H9 (cell line): ENCODE data around the gene PCSK9. TPM values are rescaled to one million over a fixed set of nuclear protein-coding genes. Genes with fewer than 3 reads are reported as not detected.

Experiments used
- DNase-seq: peaks from one replicate; pipeline ENCODE4 v3.0.0-alpha.2; 2017
- H2AFZ ChIP-seq: one replicate; pipeline ENCODE4 v1.6.1; 2013; ENCODE audit warnings: mild to moderate bottlenecking, low read length, control low read depth, moderate library complexity
- H2AK5ac ChIP-seq: 2 replicates; pipeline ENCODE4 v1.6.1; 2013; ENCODE audit warnings: low read length, control low read depth, mixed read lengths; ENCODE audit not compliant: insufficient read length
- H2BK120ac ChIP-seq: one replicate; pipeline ENCODE4 v1.6.1; 2013; ENCODE audit warnings: low read depth, mild to moderate bottlenecking, low read length, control low read depth, inconsistent platforms; ENCODE audit not compliant: poor library complexity, severe bottlenecking
- H2BK12ac ChIP-seq: 2 replicates; pipeline ENCODE4 v1.6.1; 2013; ENCODE audit warnings: low read length, control low read depth, mixed read lengths, low read depth; ENCODE audit not compliant: insufficient read length
- H2BK15ac ChIP-seq: 2 replicates; pipeline ENCODE4 v1.6.1; 2013; ENCODE audit warnings: low read depth, low read length, control low read depth
- H2BK20ac ChIP-seq: one replicate; pipeline ENCODE4 v1.6.1; 2013; ENCODE audit warnings: low read depth, mild to moderate bottlenecking, low read length, control low read depth, inconsistent platforms; ENCODE audit not compliant: poor library complexity, severe bottlenecking
- H2BK5ac ChIP-seq: 2 replicates; pipeline ENCODE4 v1.6.1; 2013; ENCODE audit warnings: low read length, control low read depth, mixed read lengths; ENCODE audit not compliant: insufficient read length
- H3K14ac ChIP-seq: 2 replicates; pipeline ENCODE4 v1.6.1; 2013; ENCODE audit warnings: low read length, control low read depth; ENCODE audit not compliant: insufficient read depth
- H3K18ac ChIP-seq: 2 replicates; pipeline ENCODE4 v1.6.1; 2013; ENCODE audit warnings: low read depth, mild to moderate bottlenecking, mixed read lengths, low read length, control low read depth; ENCODE audit not compliant: insufficient read length
- H3K23ac ChIP-seq: 2 replicates; pipeline ENCODE4 v1.6.1; 2013; ENCODE audit warnings: low read length, control low read depth, mixed read lengths, low read depth; ENCODE audit not compliant: insufficient read length
- H3K23me2 ChIP-seq: 2 replicates; pipeline ENCODE4 v1.6.1; 2013; ENCODE audit warnings: low read depth, mild to moderate bottlenecking, mixed read lengths, low read length, control low read depth; ENCODE audit not compliant: insufficient read length, poor library complexity, severe bottlenecking
- H3K27ac ChIP-seq: 2 replicates; pipeline ENCODE4 v1.5.1; 2013; ENCODE audit warnings: low read length, control low read depth, mixed read lengths, low read depth; ENCODE audit not compliant: insufficient read length
- H3K27me3 ChIP-seq: 2 replicates; pipeline ENCODE4 v1.6.1; 2013; ENCODE audit warnings: low read length, control low read depth, inconsistent platforms; ENCODE audit not compliant: insufficient read depth
- H3K4ac ChIP-seq: 2 replicates; pipeline ENCODE4 v1.6.1; 2013; ENCODE audit warnings: low read depth, mild to moderate bottlenecking, control low read depth, inconsistent platforms, low read length, moderate library complexity
- H3K4me1 ChIP-seq: 2 replicates; pipeline ENCODE4 v1.6.1; 2013; ENCODE audit warnings: low read length, control low read depth, inconsistent platforms; ENCODE audit not compliant: insufficient read depth
- H3K4me2 ChIP-seq: 2 replicates; pipeline ENCODE4 v1.6.1; 2013; ENCODE audit warnings: low read length, control low read depth, mixed read lengths; ENCODE audit not compliant: insufficient read length, insufficient read depth
- H3K56ac ChIP-seq: 2 replicates; pipeline ENCODE4 v1.6.1; 2013; ENCODE audit warnings: low read depth, mild to moderate bottlenecking, mixed read lengths, low read length, control low read depth; ENCODE audit not compliant: insufficient read length
- H3K79me1 ChIP-seq: 2 replicates; pipeline ENCODE4 v1.6.1; 2013; ENCODE audit warnings: low read depth, mild to moderate bottlenecking, moderate library complexity, low read length, control low read depth, inconsistent platforms; ENCODE audit not compliant: insufficient read depth, poor library complexity, severe bottlenecking
- H3K79me2 ChIP-seq: 2 replicates; pipeline ENCODE4 v1.6.1; 2013; ENCODE audit warnings: low read length, control low read depth, inconsistent platforms; ENCODE audit not compliant: insufficient read depth
- H3K9ac ChIP-seq: 2 replicates; pipeline ENCODE4 v1.6.1; 2013; ENCODE audit warnings: low read length, control low read depth, mixed read lengths; ENCODE audit not compliant: insufficient read length; ENCODE audit errors: extremely low read depth
- H3K9me3 ChIP-seq: one replicate; pipeline ENCODE4 v1.6.1; 2013; ENCODE audit warnings: low read depth, low read length, inconsistent platforms; ENCODE audit not compliant: control insufficient read depth
- H3T11ph ChIP-seq: one replicate; pipeline ENCODE4 v1.6.1; 2013; ENCODE audit warnings: mild to moderate bottlenecking, low read length, control low read depth, inconsistent platforms
- H4K20me1 ChIP-seq: one replicate; pipeline ENCODE4 v1.6.1; 2013; ENCODE audit not compliant: control insufficient read depth, insufficient read length, insufficient read depth
- H4K5ac ChIP-seq: 2 replicates; pipeline ENCODE4 v1.6.1; 2013; ENCODE audit warnings: low read depth, mild to moderate bottlenecking, mixed read lengths, low read length, control low read depth; ENCODE audit not compliant: insufficient read length
- H4K8ac ChIP-seq: replicated peaks from 2 replicates; pipeline ENCODE4 v1.6.1; 2013; ENCODE audit warnings: low read length, control low read depth, mixed read lengths, low read depth; ENCODE audit not compliant: insufficient read length
- H4K91ac ChIP-seq: 2 replicates; pipeline ENCODE4 v1.6.1; 2013; ENCODE audit warnings: low read depth, mild to moderate bottlenecking, moderate library complexity, mixed read lengths, low read length, control low read depth; ENCODE audit not compliant: insufficient read length
- H3K27ac Mint-ChIP-seq, 3 experiments: 2 replicates in 2 of 3; 3 replicates in 1 of 3; pipeline ENCODE4 v1.8.0; 2020 to 2021; ENCODE audit warnings: mixed read lengths in 3 of 3, mild to moderate bottlenecking in 1 of 3, moderate library complexity in 1 of 3
- H3K27me3 Mint-ChIP-seq: 2 replicates; pipeline ENCODE4 v1.8.0; 2021; ENCODE audit warnings: low read depth, mild to moderate bottlenecking, moderate library complexity, mixed read lengths
- H3K36me3 Mint-ChIP-seq, 3 experiments: 2 replicates in 2 of 3; 3 replicates in 1 of 3; pipeline ENCODE4 v1.8.0; 2020 to 2021; ENCODE audit warnings: low read depth in 3 of 3, mixed read lengths in 3 of 3; ENCODE audit not compliant: insufficient read depth in 1 of 3
- H3K4me1 Mint-ChIP-seq, 2 experiments: 2 replicates each; pipeline ENCODE4 v1.8.0; 2020; ENCODE audit warnings: mixed read lengths in 2 of 2
- H3K4me3 Mint-ChIP-seq, 2 experiments: 2 replicates in 1 of 2; 3 replicates in 1 of 2; pipeline ENCODE4 v1.8.0; 2020 to 2021; ENCODE audit warnings: mild to moderate bottlenecking in 2 of 2, mixed read lengths in 2 of 2, moderate library complexity in 1 of 2
- H3K9me3 Mint-ChIP-seq, 2 experiments: 2 replicates in 1 of 2; 3 replicates in 1 of 2; pipeline ENCODE4 v1.8.0; 2020; ENCODE audit warnings: mild to moderate bottlenecking in 2 of 2, mixed read lengths in 2 of 2, moderate library complexity in 1 of 2
- CTCF ChIP-seq: fragments of 200-600 bp; sonication (generic); conservative IDR thresholded peaks from 3 replicates; pipeline ENCODE4 v1.8.0; 2021; ENCODE audit warnings: antibody characterized with exemption, mild to moderate bottlenecking
- WGBS: extraction: QIAGEN DNeasy Blood & Tissue Kit; methylation state at CpG from one replicate; pipeline ENCODE4 v1.1.7; 2013; ENCODE audit warnings: missing lambda C conversion rate, low lambda C conversion rate, mixed read lengths; ENCODE audit not compliant: insufficient read length; ENCODE audit errors: extremely low coverage; 5-methylcytosine and 5-hydroxymethylcytosine counted together
- total RNA-seq: library from RNA; stranded (reverse); gene quantifications from 2 replicates; pipeline ENCODE4 v1.2.1, GENCODE V29; 2021

PCSK9 gene
- total RNA-seq, 1 experiment from 2014 or later: 75.1 TPM

- H3K79me1 ChIP-seq: no peaks in the 10 kb centered on the region
- H2BK12ac ChIP-seq: no peak overlapping the region
- H3K18ac ChIP-seq: no peak overlapping the region
- Mint-ChIP-seq H3K27me3 (no peaks in the 10 kb centered on the region), H3K9me3 (no peaks in the 10 kb centered on the region), H3K4me1 (peaks cover 0 to 2% of the 10 kb centered on the region in 2 experiments; a peak in 1 of 4 replicates), H3K4me3 (no peak overlapping the region), H3K36me3 (peaks cover 16 to 49% (median 20%) of the 10 kb centered on the region in 3 experiments; a peak in 6 of 7 replicates), H3K27ac (peak overlapping the region; percentile 29 to 93 (median 40); a peak in 4 of 7 replicates)
- H3K14ac ChIP-seq: no peak overlapping the region
- H3K56ac ChIP-seq: no peak overlapping the region
- no peaks in the 10 kb centered on the region for H3K27me3 ChIP-seq
- H4K20me1 ChIP-seq: peaks cover 4% of the 10 kb centered on the region
- no peaks in the 10 kb centered on the region for H3K4me1 ChIP-seq
- H2AK5ac ChIP-seq: no peak overlapping the region
- peak; percentile 29; the same call in 1 of the 3 replicates for TF ChIP-seq CTCF
- H3K9ac ChIP-seq: no peak overlapping the region
- H4K8ac ChIP-seq: no peak overlapping the region
- no peak overlapping the region for H2BK120ac ChIP-seq
- no peak overlapping the region for H2BK5ac ChIP-seq
- H3K27ac ChIP-seq: no peak overlapping the region
- no peak overlapping the region for H3T11ph ChIP-seq
- no peaks in the 10 kb centered on the region for H3K9me3 ChIP-seq
- no peak overlapping the region for H2BK20ac ChIP-seq
- H3K23me2 ChIP-seq: no peaks in the 10 kb centered on the region
- H2AFZ ChIP-seq: no peak overlapping the region
- H2BK15ac ChIP-seq: no peak overlapping the region
- H4K91ac ChIP-seq: no peak overlapping the region
- WGBS: no CpG with 5 or more reads among the region's 9 CpGs
- DNase-seq: no peak
- no peak overlapping the region for H3K4ac ChIP-seq
- H4K5ac ChIP-seq: no peak overlapping the region
- H3K79me2 ChIP-seq: no peaks in the 10 kb centered on the region; the same call in 1 of the 2 replicates
- H3K4me2 ChIP-seq: no peak overlapping the region
- H3K23ac ChIP-seq: no peak overlapping the region
Observed at GRCh38 chr1:55049271-55049913, 10.0 kb downstream of the PCSK9 start.
